Thyroid gland (tissue), 4 donors: Measurements from ENCODE around the gene SIL1.

Experiments used
- CTCF ChIP-seq, 6 experiments: fragments of 200-600 bp in 3 of 6; fragments of 450-650 bp in 3 of 6; sonication (generic) in 3 of 6; IDR thresholded peaks; one replicate each; pipeline ENCODE4 v1.5.1; 2016 to 2019; ENCODE audit warnings: antibody characterized with exemption in 6 of 6, mild to moderate bottlenecking in 2 of 6, inconsistent platforms in 1 of 6, moderate library complexity in 1 of 6
- POLR2A ChIP-seq, 2 donors: fragments of 450-650 bp; IDR thresholded peaks; one replicate each; pipeline ENCODE4 v1.6.1; 2017; ENCODE audit warnings: antibody characterized with exemption in 2 of 2, mild to moderate bottlenecking in 2 of 2, moderate library complexity in 1 of 2

- TF ChIP-seq POLR2A (IDR thresholded peaks at IDR 0.05) = no peak
- no peak for TF ChIP-seq CTCF (IDR thresholded peaks at IDR 0.05)
Measured at GRCh38 chr5:138909734-138910133, 288.4 kb downstream of the SIL1 start.
